DND-41 (cell line): ENCODE results near the gene DCC.
"Not testable (repeated sequence)": the region's sequence is repeated elsewhere in the genome, so short reads cannot be mapped to it uniquely, and the experiment has no call there.

Experiments
- EZH2 ChIP-seq: IDR thresholded peaks from 3 replicates; pipeline ENCODE4 v1.6.1; 2012; ENCODE audit warnings: borderline replicate concordance, low read depth, mild to moderate bottlenecking, moderate library complexity, low read length, inconsistent platforms; ENCODE audit not compliant: severe bottlenecking
- TF ChIP-seq, protein P1 (sequence below): IDR thresholded peaks from 2 replicates; pipeline ENCODE4 v1.5.1; 2012; ENCODE audit warnings: borderline replicate concordance, low read length, moderate library complexity, mild to moderate bottlenecking; ENCODE audit not compliant: poor library complexity, severe bottlenecking; ENCODE audit errors: extremely low read depth

DNA sequence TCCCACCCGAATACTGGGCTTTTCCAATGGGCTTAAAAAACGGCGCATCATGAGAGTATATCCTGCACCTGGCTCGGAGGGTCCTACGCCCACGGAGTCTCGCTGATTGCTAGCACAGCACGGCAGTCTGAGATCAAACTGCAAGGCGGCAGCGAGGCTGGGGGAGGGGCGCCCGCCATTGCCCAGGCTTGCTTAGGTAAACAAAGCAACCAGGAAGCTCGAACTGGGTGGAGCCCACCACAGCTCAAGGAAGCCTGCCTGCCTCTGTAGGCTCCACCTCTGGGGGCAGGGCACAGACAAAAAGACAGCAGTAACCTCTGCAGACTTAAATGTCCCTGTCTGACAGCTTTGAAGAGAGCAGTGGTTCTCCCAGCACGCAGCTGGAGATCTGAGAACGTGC, 1171.7 kb downstream of the DCC start:
- not testable (repeated sequence) for TF ChIP-seq EZH2
- TF ChIP-seq, protein P1, sequence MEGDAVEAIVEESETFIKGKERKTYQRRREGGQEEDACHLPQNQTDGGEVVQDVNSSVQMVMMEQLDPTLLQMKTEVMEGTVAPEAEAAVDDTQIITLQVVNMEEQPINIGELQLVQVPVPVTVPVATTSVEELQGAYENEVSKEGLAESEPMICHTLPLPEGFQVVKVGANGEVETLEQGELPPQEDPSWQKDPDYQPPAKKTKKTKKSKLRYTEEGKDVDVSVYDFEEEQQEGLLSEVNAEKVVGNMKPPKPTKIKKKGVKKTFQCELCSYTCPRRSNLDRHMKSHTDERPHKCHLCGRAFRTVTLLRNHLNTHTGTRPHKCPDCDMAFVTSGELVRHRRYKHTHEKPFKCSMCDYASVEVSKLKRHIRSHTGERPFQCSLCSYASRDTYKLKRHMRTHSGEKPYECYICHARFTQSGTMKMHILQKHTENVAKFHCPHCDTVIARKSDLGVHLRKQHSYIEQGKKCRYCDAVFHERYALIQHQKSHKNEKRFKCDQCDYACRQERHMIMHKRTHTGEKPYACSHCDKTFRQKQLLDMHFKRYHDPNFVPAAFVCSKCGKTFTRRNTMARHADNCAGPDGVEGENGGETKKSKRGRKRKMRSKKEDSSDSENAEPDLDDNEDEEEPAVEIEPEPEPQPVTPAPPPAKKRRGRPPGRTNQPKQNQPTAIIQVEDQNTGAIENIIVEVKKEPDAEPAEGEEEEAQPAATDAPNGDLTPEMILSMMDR = not testable (repeated sequence)
